Astrocyte (in vitro differentiated cells and primary cell): ENCODE measurements around the gene C1QTNF5. TPM values are rescaled to one million over a fixed set of nuclear protein-coding genes. Genes with fewer than 3 reads are reported as not detected.

Experiments used
- DNase-seq: peaks from one replicate; pipeline ENCODE4 v3.0.0-alpha.2; 2010; ENCODE audit warnings: low read depth
- FAIRE-seq: peaks from 2 replicates; lab custom pipeline; 2011; peaks lifted over from hg19 to GRCh38; lab: Jason Lieb, UNC
- H2AFZ ChIP-seq: 2 replicates; pipeline ENCODE4 v1.6.0; 2012; ENCODE audit warnings: low read depth, low read length, inconsistent platforms
- H3K27ac ChIP-seq: 2 replicates; pipeline ENCODE4 v1.5.1; 2011; ENCODE audit warnings: low read depth, low read length, inconsistent platforms
- H3K27me3 ChIP-seq: 2 replicates; pipeline ENCODE4 v1.6.0; 2011; ENCODE audit warnings: low read length, inconsistent platforms; ENCODE audit not compliant: insufficient read depth
- H3K36me3 ChIP-seq: 2 replicates; pipeline ENCODE4 v1.5.1; 2011; ENCODE audit warnings: low read length, inconsistent platforms; ENCODE audit not compliant: insufficient read depth
- H3K4me1 ChIP-seq: 2 replicates; pipeline ENCODE4 v1.5.1; 2011; ENCODE audit warnings: low read length, inconsistent platforms; ENCODE audit not compliant: insufficient read depth
- H3K4me2 ChIP-seq: 2 replicates; pipeline ENCODE4 v1.6.0; 2012; ENCODE audit warnings: low read length, inconsistent platforms
- H3K4me3 ChIP-seq: 2 replicates; pipeline ENCODE4 v1.5.1; 2011; ENCODE audit warnings: low read depth, mild to moderate bottlenecking, low read length, inconsistent platforms; ENCODE audit not compliant: insufficient read depth
- H3K79me2 ChIP-seq: 2 replicates; pipeline ENCODE4 v1.6.0; 2012; ENCODE audit warnings: mild to moderate bottlenecking, low read length, inconsistent platforms; ENCODE audit not compliant: insufficient read depth
- H3K9ac ChIP-seq: 2 replicates; pipeline ENCODE4 v1.6.0; 2012; ENCODE audit warnings: mild to moderate bottlenecking, low read length, inconsistent platforms
- H3K9me3 ChIP-seq: 2 replicates; pipeline ENCODE4 v1.5.1; 2012; ENCODE audit warnings: low read depth, mild to moderate bottlenecking, low read length, inconsistent platforms; ENCODE audit not compliant: insufficient read depth
- H4K20me1 ChIP-seq: 2 replicates; pipeline ENCODE4 v1.6.0; 2012; ENCODE audit warnings: low read length, inconsistent platforms; ENCODE audit not compliant: insufficient read depth
- H3K27ac Mint-ChIP-seq: one replicate; pipeline ENCODE4 v1.8.0; 2021; ENCODE audit warnings: mild to moderate bottlenecking, mixed read lengths; ENCODE audit not compliant: unreplicated experiment
- H3K27me3 Mint-ChIP-seq: one replicate; pipeline ENCODE4 v1.8.0; 2021; ENCODE audit warnings: low read depth, mixed read lengths; ENCODE audit not compliant: unreplicated experiment
- H3K36me3 Mint-ChIP-seq: one replicate; pipeline ENCODE4 v1.8.0; 2021; ENCODE audit warnings: low read depth, mixed read lengths; ENCODE audit not compliant: unreplicated experiment
- H3K4me1 Mint-ChIP-seq: one replicate; pipeline ENCODE4 v1.8.0; 2021; ENCODE audit warnings: low read depth, mixed read lengths; ENCODE audit not compliant: unreplicated experiment
- H3K4me3 Mint-ChIP-seq: one replicate; pipeline ENCODE4 v1.8.0; 2021; ENCODE audit warnings: mild to moderate bottlenecking, moderate library complexity, mixed read lengths; ENCODE audit not compliant: unreplicated experiment
- H3K9me3 Mint-ChIP-seq: one replicate; pipeline ENCODE4 v1.8.0; 2021; ENCODE audit warnings: mild to moderate bottlenecking, mixed read lengths; ENCODE audit not compliant: unreplicated experiment
- CTCF ChIP-seq: IDR thresholded peaks from 2 replicates; pipeline ENCODE4 v1.5.1; 2011; ENCODE audit warnings: low read depth, mild to moderate bottlenecking, inconsistent platforms, low read length, moderate library complexity; ENCODE audit not compliant: insufficient read depth
- EZH2 ChIP-seq: IDR thresholded peaks from 2 replicates; pipeline ENCODE4 v1.6.1; 2012; ENCODE audit warnings: mild to moderate bottlenecking, low read length, inconsistent platforms; ENCODE audit not compliant: insufficient read depth
- total RNA-seq: library from RNA; stranded (reverse); gene quantifications from 2 replicates; pipeline ENCODE4 v1.2.1, GENCODE V29; 2021

C1QTNF5 gene
- total RNA-seq, 1 donor from 2014 or later, result 6.3 TPM

- H3K4me1 ChIP-seq, result peaks cover 43% of the 10 kb centered on the region
- H3K27ac ChIP-seq, result no peak overlapping the region
- Mint-ChIP-seq H3K4me3 (peak overlapping the region; percentile 82), H3K27me3 (no peaks in the 10 kb centered on the region), H3K4me1 (peaks cover 14% of the 10 kb centered on the region), H3K36me3 (peaks cover 10% of the 10 kb centered on the region), H3K9me3 (no peaks in the 10 kb centered on the region), H3K27ac (peak overlapping the region; percentile 34)
- H4K20me1 ChIP-seq, result peaks cover 30% of the 10 kb centered on the region
- H3K9me3 ChIP-seq, result no peaks in the 10 kb centered on the region
- H3K27me3 ChIP-seq, result no peaks in the 10 kb centered on the region
- DNase-seq (no peak), FAIRE-seq (no peak)
- H2AFZ ChIP-seq, result peak overlapping the region; percentile 45
- H3K36me3 ChIP-seq, result peaks cover 6% of the 10 kb centered on the region
- peak overlapping the region; percentile 92 for H3K4me2 ChIP-seq
- peak overlapping the region; percentile 61 for H3K4me3 ChIP-seq
- peaks cover 27% of the 10 kb centered on the region for H3K79me2 ChIP-seq
- TF ChIP-seq EZH2 (no peak), CTCF (no peak)
- H3K9ac ChIP-seq, result peak overlapping the region; percentile 74
Measured at GRCh38 chr11:119315131-119316015, 25.3 kb downstream of the C1QTNF5 start.

GRCh38 chr11:119314726-119315125 lies 26.0 kb downstream of the C1QTNF5 start:
- Mint-ChIP-seq H3K4me1 (peaks cover 11% of the 10 kb centered on the region), H3K27ac (no peak overlapping the region), H3K9me3 (no peaks in the 10 kb centered on the region), H3K27me3 (no peaks in the 10 kb centered on the region), H3K36me3 (peaks cover 10% of the 10 kb centered on the region), H3K4me3 (peak overlapping the region; percentile 82)
- no peaks in the 10 kb centered on the region for H3K27me3 ChIP-seq
- H4K20me1 ChIP-seq, result peaks cover 30% of the 10 kb centered on the region
- DNase-seq (no peak), FAIRE-seq (no peak)
- H3K36me3 ChIP-seq, result peaks cover 6% of the 10 kb centered on the region
- no peak overlapping the region for H2AFZ ChIP-seq
- H3K9ac ChIP-seq, result peak overlapping the region; percentile 14
- H3K4me2 ChIP-seq, result peak overlapping the region; percentile 92
- TF ChIP-seq CTCF (no peak), EZH2 (no peak)
- H3K4me3 ChIP-seq, result no peak overlapping the region
- peaks cover 42% of the 10 kb centered on the region for H3K4me1 ChIP-seq
- H3K9me3 ChIP-seq, result no peaks in the 10 kb centered on the region
- H3K27ac ChIP-seq, result no peak overlapping the region
- H3K79me2 ChIP-seq, result peaks cover 27% of the 10 kb centered on the region

- H3K4me3 ChIP-seq, result no peak overlapping the region
- no peaks in the 10 kb centered on the region for H3K9me3 ChIP-seq
- no peaks in the 10 kb centered on the region for H3K27me3 ChIP-seq
- TF ChIP-seq CTCF, result no peak
- no peak for TF ChIP-seq EZH2
- Mint-ChIP-seq H3K27ac (no peak overlapping the region), H3K36me3 (peaks cover 19% of the 10 kb centered on the region), H3K4me3 (no peak overlapping the region), H3K27me3 (no peaks in the 10 kb centered on the region), H3K9me3 (no peaks in the 10 kb centered on the region), H3K4me1 (peaks cover 10% of the 10 kb centered on the region)
- H3K4me1 ChIP-seq, result peaks cover 7% of the 10 kb centered on the region
- no peak overlapping the region for H3K9ac ChIP-seq
- no peak overlapping the region for H3K27ac ChIP-seq
- DNase-seq (no peak), FAIRE-seq (no peak)
- no peak overlapping the region for H3K4me2 ChIP-seq
- no peak overlapping the region for H2AFZ ChIP-seq
- peaks cover 9% of the 10 kb centered on the region for H3K36me3 ChIP-seq
- peaks cover 32% of the 10 kb centered on the region for H4K20me1 ChIP-seq
- peaks cover 15% of the 10 kb centered on the region for H3K79me2 ChIP-seq
Measured at GRCh38 chr11:119310682-119311052, 30.0 kb downstream of the C1QTNF5 start.
